Activated gamma-delta T cell treated with anti-CD3 and anti-CD28 coated beads, Interleukin-2, amount 50 U/mL, for 16 hours (primary cell): ENCODE measurements around the gene FKBP1A.
"Not testable (repeated sequence)": the region's sequence is repeated elsewhere in the genome, so short reads cannot be mapped to it uniquely, and the experiment has no call there.

Source experiments
- DNase-seq: peaks from one replicate; pipeline ENCODE4 v3.0.0-alpha.2; 2020; ENCODE audit warnings: low read depth

FKBP1A gene

DNA sequence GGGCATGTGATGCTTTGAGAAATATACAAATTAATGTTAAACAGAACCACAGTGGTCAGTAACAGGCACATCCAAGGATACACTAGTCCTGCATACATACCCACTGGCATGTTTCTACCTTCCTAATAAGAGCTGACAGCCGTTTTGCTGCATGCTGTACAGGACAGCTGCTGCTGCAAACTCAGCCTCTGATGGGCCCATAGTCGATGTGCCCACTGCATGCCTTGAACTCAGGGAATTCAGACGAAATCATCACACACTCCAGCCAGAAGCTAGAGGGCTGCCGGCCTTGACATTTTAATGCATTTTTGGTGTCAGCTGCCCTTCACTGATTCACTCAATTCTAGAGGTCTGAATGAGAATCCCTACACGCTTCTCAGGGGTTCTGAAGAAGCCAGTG lies 29.3 kb downstream of the FKBP1A start:
- DNase-seq = no peak

DNA sequence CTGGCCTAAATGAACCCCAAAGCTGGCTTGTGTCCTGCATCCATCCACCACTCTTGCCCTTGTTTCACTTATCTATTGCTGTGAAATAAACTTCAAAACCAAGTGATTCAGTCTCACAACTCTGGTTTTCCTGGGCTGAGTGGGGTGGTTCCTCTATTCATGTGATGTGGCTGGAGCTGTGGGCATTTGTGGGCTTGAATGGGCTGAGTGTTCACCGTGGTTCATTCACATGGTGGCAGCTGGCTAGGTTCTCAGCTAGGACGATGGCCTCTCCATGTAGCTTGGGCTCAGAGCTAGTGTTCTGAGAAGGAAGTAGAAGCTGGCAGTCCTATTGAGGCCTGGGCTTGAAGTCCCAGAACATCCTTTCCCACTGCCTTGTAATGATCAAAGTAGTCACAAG lies 30.4 kb downstream of the FKBP1A start:
- no peak for DNase-seq

DNA sequence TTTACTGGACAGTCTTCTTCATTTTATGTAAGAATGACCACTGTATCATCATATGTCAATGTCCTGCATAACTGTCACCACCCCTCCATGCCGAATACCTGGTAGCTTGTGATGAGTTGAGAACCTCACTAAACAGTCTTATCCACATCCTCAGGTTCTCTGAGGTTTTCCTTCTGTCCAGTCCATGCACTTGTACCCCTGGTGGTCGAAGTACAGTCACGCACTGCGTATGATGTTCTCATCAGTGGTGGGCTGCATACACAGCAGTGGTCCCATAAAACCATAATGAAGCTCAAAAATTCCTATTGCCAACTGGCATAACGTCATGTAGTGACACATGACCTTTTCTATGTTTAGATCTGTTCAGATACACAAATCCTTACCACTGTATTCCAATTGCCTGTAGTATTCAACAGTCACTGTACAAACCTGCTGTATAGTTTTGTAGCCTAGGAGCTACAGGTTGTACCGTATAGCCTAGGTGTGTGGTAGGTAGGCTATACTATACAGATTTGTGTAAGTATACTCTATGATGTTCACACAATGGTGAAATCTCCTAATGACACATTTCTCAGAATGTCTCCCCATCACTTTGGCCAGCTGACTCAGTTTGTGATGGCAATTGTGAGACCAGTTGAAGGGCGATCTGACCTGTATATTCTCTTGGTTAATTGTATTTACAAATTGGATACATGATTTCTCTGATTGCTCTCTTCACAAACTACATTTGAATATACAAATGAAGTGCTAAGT lies 32.6 kb downstream of the FKBP1A start:
- no peak for DNase-seq

DNA sequence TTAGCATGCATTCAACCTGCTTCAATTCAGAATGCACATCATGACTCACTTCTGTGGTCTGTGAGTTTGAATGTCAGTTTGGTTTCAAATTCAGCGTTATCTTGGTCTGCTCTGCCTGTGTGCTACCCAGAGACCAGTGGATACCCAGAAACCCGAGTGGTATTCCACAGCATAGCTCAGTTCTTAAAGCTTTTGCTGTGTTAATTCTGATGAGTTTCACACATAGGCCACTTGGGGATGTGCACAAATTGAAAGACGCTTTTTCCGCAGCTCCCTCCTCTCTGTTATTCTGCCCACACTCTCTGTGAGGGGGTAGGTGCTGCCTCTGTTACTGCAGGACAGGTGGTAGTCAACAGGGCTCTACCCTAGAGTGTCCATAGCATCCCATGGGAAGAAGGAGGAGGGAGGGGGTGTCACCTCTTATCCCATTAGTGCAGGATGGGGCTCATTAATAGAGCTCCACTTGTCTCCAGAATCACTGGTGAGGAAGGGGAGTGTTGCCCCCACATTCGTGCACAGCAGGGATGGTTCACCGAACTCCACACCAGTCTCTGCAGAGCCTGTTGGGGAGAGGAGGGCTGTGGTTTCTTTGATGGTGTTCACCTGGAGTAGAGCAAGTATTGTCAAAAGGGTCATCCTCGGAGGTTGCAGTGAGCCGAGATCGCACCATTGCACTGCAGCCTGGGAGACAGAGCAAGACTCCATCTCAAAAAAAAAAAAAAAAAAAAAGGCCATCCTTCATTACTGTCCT lies 34.8 kb downstream of the FKBP1A start:
- no peak for DNase-seq

DNA sequence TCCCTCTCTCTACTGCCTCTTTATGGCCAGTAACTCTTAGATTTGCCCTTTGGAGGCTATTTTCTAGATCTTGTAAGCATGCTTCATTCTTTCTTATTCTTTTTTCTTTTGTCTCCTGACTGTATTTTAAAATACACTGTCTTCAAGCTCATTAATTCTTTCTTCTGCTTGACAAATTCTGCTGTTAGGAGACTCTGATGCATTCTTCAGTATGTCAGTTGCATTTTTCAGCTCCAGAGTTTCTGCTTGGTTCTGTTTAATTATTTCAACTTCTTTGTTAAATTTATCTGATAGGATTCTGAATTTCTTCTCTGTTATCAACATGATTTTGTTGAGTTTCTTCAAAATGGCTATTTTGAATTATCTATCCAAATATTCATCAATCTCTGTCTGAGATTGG lies 38.9 kb downstream of the FKBP1A start:
- no peak for DNase-seq

DNA sequence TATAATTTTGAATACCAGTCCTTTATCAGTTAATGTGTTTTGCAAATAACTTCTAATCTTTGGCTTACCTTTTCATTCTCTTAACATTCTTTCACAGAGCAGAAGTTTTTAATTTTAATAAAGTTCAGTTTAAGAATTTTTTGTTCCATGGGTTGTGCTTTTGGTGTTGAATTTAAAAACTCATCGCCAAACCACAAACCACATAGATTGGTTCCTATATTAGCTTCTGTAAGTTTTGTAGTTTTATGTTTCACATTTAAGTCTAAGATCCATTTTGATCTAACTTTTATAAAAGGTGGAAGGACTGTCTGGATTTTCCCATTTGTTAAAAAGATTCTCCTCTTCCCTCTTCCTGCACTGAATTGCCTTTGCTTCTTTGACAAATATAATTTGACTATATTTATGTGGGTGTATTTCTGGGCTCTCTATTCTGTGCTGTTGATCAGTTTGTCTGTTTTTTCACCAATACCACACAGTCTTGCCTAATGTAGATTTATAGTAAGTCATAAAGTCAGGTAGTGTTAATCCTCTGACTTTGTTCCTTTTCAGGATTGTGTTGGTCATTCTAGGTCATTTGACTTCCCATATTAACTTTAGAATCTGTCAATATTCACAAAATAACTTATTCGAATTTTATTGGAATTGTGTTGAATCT lies 46.4 kb downstream of the FKBP1A start:
- DNase-seq = no peak

DNA sequence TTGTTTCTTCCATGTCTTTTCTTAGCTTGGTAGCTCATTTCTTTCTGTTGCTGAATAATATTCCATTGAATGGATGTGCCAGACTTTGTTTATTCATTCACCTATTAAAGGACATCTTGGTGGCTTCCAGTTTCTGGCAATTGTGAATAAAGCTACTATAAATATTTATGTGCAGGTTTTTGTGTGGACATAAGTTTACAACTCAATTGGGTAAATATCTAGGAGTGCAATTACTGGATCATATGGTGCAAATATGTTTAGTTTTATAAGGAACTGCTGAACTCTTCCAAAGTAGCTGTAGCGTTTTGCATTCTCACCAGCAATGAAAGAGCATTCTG lies 47.1 kb downstream of the FKBP1A start:
- no peak for DNase-seq

DNA sequence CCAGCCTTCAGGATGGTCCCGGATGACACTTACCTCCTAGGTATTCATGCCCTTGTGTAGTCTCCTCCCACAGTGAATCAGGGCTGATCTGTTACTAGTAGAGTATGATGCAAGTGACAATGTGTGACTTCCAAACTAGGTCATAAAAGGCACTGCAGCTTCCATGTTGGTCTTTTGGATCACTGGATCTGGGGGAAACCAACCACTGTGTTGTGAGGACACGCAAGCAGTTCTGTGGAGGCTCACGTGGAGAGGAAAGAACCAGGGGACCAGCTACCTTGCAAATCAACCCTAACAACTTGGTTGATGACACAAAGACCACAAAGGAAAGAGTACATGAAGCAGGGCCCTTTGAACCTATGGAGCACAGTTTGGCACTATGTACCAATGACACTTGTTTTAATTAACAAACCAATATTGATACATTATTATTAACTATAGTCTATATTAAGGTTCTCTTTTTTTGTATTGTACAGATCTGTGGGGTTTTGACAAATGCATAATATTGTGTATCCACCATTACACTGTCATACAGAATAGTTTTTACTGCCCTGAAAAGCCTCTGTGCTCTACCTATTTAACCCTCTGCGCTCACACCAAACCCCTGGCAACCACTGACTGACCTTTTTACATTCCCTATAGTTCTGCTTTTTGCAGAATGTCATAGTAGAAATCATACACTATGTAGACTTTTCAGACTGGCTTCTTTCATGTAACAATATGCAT lies 47.7 kb downstream of the FKBP1A start:
- no peak for DNase-seq

DNA sequence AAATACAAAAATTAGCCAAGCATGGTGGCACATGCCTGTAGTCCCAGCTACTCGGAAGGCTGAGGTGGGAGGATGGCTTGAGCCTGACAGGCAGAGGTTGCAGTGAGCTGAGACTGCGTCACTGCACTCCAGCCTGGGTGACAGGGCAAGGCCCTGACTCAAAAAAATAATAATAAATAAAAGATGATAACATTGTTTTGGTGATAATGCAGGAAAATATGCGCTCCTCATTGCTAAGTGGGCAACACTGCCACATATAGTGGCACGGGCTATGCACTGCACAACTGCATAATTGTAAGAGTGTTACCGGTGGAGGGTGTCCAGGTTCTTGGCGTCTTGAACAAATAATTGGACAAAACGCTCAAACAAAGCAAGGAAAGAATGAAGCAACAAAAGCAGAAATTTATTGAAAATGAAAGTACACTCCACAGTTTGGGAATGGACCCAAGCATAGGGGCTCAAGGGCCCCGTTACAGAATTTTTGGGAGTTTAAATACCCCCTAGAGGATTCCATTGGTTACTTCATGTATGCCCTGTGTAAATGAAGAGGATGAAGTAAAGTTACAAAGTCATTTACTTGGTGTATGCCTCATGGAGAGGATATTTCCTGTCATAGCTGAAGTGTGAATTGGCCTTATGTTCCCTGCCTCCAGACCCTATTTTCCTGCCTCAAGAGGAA lies 49.3 kb downstream of the FKBP1A start:
- not testable (repeated sequence) for DNase-seq

DNA sequence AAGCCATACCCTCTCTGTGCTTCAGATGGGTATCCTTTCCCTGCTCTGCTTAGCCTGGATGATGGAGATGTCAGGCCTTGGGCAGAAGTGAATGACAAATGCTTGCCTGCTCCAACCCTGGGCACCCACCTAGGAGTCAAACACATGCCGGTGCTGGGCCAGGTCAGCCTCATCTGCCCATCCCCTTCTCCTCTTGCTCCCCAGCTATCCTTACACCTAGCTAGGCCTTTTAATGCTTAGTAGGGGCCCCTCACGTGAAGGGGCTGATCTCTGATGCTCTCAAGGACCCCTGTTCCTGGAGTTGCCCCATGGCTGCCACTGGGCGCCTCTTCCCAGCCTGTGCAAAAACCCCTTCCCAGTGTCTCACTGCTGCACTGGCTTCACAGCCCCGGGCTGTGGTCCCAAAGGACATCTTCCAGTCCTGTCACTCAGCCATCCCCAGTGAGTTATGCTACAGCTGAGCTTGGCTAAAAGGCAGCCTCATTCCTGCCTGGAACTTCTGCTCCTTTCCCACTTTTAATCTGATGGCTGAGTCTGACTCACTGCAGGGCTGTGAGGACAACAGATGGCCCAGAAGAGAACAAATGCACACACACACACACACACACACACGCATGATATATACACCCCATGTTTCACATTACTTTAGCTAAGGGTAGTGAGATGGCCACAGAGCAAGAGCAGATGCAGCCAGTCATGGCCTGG lies 51.1 kb downstream of the FKBP1A start:
- no peak for DNase-seq

DNA sequence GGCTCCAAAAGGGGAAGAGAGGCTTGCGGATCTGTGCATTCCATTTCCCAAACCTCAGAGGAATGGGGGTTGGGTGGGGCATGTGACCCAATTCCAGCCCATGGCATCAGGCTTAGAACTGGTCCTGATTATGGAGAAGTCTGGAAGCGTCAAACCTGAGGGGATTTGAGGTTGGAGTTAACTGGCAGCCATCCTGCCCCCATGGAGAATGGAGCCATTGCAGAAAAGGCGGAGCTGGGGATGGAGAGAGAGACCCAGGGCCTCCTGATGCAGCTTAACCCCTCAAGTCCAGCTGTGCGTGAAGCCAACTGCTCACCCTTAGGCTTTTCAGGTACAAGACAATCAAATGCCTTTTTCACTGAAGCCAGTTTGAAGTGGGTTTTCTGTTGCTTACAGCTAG lies 54.1 kb downstream of the FKBP1A start:
- no peak for DNase-seq

DNA sequence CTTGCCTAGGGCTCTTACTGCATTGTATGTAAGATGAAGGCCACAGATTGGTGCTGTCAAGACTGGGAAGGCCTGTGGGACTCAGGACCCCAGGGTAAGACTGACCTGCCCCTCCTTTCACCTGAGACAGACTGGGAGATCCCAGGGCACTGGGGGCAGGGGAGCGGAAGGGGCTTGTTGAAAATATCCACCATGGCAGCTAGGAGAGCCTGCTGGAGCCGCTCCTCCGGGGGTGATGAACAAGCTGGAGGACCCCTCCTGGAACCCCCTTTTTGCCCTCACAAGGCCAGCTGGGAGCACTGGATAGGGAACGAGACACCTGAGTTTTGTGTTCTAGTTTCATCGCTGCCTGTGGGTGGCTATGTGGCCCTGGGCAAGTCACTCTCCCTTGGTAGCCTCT lies 54.8 kb downstream of the FKBP1A start:
- DNase-seq = no peak

DNA sequence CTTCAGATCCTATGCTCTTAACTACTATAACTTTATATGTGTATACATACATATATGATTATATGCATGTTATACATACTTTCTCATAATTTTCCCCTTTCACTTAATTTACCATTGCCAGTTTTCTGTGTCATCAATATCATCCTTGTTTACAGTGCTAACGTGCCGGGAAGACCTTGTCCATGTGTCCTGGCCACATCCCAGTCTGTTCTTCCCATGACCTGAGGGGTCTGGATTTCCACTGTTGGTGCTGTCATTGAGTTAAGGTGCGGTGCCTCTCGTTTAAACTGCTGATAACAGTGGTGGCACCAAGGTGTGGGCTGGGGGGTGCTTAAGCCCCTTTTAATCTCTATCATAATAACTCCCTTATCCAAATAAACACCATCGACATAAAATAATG lies 55.4 kb downstream of the FKBP1A start:
- DNase-seq = no peak

DNA sequence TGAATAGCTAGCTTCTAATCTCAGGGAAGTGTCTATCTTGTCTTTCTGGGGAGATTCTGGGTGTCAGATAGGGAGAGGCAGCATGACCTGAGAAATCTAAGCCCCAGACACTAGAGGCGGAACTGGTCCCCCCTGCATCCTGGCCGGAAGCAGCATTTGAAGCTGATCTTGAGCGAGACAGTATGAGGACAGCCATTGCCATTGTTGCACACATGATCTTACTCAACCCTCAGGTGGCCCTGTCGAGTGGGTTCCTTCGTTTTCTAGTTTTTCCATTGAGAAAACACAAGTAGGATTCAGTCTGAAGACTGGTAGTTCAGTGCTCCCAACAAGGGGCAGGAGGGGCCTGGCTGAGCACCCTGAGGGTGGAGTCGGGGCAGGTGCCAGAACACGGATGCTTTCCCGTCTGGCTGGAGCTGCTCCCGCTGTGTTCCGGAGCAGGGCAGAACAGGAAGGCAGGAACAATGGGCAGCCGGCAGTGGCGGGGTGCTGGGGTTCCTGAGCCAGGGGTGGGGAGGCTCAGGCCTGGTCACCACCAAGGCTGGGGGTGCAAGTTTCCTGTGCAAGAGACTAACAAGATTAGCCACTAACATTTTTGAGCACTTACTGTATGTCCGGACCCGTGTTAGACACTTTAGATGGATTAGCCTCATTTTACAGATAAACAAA lies 56.0 kb downstream of the FKBP1A start:
- no peak for DNase-seq

DNA sequence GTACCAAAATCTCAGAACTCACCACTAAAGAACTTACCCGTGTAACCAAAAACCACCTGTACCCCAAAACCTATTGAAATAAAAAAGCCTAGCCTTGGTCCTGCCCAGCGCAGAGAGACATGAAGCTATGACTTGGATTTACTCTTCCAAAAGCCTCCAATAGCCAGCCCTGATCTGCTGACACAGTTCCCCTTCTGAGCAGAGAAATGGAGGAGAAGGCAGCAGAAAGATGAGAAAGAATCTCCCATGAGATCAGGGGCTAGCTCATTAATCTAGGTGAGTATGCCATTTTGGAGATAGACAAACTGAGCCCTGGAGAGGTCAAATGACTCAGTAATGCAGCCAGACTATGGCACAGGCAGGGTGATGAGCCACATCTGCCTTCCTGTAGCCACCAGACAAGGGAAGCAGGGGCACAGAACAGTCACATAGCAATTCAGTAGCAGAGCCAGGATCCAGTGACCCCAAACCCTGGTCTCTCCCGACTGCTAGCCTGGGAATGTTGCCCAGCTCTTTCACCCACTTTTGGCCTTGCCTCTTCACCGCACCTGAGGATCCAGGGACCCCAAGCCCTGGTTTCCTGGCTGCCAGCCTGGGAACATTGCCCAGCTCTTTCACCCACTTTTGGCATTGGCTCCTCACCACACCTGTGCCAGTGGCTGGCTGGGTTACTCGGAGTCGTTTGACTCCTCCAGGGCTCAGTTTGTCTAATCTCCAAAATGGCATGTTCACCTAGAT lies 56.7 kb downstream of the FKBP1A start:
- DNase-seq = no peak

DNA sequence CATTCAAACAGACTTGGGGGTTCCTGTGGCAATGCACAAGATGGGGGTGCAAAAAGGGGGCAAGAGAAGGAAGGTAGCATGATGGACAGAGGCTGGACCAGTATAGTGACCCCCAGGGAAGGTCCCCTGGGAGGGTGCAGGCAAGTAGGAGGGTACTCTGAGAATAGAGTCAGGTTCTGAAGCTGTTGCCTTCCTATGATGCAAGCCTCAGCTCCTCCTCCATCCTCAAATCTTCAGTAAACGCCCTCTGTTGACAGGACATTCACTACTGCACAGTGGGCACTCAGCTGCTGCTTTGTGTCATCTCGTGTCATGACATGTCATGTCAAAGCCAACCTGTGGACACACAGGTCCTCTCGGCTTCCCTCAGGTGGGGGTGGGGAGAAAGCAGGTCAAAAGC lies 58.1 kb downstream of the FKBP1A start:
- no peak for DNase-seq

DNA sequence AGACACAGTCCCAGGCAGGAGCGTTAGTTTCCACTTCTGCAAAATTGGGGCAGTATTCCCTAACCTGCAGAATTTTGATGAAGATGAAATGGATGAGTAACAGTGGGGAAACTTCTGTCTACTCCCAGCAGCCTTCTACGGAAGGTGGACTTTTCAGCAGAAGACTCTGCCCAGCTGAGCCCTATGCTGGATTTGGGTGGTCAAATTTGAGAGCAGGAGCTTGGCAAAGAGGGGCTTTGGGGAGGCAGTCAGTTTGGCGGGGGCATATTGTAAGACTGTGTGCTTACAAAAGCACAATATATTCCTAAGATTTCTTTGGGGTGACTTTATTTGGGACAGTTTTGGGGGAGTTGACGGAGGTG lies 58.5 kb downstream of the FKBP1A start:
- no peak for DNase-seq

DNA sequence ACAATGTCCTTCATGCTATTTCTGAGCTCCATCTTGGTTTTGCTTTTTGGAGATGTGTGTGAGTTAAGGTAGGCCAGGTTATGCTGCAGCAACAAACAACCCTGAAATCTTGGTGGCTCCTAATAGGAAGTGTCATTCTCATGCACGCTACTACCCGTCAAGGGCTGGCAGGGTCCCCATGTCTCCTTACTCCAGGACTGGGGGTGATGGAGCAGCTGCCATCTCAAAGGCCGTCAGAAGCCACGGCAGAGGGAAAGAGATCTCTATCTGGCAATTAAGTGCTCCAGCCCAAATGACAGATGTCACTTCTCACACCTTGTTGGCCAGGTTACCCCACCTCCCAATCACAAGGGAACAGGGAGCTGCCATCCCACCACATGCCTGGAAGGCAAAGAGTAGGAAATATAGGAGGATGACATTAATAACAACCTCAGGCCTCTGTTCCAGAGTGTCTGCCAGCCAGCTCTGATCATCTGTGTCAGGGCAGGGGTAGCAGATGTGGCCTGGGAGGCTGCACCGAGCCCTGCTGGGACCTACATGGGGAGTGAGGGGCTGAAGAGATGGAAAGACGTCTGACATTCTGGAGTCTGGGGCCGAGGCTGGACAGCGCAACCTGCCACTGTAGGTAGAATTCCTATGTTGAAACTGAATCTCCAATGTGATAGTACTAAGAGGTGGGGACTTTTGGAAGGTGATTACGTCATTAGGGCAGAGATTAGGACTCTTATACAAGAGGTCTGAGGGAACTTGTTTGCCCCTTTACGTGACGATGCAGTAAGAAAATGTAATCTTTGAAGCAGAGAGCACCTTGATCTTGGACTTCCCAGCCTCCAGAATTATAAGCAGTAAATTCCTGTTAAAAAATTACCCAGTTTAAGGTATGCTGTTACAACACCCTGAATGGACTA lies 59.1 kb downstream of the FKBP1A start:
- DNase-seq = no peak

DNA sequence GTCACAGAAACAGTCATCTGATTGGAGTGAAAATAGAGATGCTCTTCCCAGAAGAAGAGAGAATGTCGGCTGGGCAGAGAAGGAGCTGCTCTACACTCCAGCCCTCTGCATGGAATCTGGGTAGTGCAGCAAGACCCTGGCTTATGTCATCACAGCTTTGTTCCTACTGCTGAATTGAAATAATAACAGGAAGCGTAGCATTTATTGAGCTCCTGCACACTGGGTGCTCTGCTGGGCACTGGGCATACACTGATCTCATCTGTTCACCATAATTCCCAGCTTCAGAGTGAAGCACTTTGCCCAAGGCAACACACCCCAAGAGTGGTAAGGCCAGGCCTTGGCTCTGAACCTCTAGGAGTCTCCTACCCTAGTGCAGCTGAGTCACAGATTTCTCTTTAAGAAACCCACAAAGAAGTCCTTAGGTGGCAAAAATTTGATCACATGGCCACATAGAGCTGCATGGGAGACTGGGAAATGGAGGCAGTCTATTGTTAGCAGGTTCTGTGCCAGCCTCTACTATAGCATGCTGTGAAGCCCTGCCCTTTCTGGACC lies 60.0 kb downstream of the FKBP1A start:
- no peak for DNase-seq
